Mammary epithelial cell (primary cell): Measurements from ENCODE around the gene BRMS1L.

Experiments used
- CTCF ChIP-seq, 2 donors: IDR thresholded peaks in 1 of 2; conservative IDR thresholded peaks in 1 of 2; 2 replicates each; pipeline ENCODE4 v1.5.1; 2011 to 2012; ENCODE audit warnings: inconsistent platforms in 2 of 2, low read length in 2 of 2, mild to moderate bottlenecking in 2 of 2, control low read depth in 1 of 2, low read depth in 1 of 2; ENCODE audit not compliant: insufficient read depth in 1 of 2; ENCODE audit errors: extremely low read depth in 1 of 2
- EZH2 ChIP-seq: IDR thresholded peaks from 2 replicates; pipeline ENCODE4 v1.6.1; 2012; ENCODE audit warnings: low read length, inconsistent platforms, borderline replicate concordance

DNA sequence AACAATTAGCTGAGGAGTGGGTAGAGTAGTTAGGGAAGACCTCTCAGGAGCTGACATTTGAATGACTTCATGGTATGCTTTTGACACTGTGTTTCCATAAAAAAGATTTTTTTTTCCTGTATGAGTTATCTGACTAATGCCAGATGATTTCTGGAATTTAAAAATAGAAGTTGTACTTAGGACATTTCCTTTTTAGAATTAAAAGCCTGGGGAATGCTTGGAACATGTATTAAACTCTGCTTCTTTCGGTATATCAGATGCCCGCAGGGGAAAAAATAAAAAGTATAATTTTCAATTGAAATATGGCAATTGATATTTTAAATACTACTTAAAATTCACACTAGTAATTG is 41.1 kb downstream of the BRMS1L start:
- no peak for TF ChIP-seq CTCF (conservative IDR thresholded peaks at IDR 0.05 in 1 of 2, IDR thresholded peaks at IDR 0.05 in 1 of 2; ENCODE audit: extremely low read depth in 1 of 2, insufficient read depth in 1 of 2, low read depth in 1 of 2, low read length in 2 of 2)
- TF ChIP-seq EZH2: no peak
